IMR-90 (cell line): ENCODE measurements around the gene ZDHHC7. TPM values are rescaled to one million over a fixed set of nuclear protein-coding genes. Genes with fewer than 3 reads are reported as not detected.

Source experiments
- ATAC-seq: fragments of 200-7000 bp; cut with Tn5 transposase; 2 replicates; pipeline ENCODE4 v1.9.1; 2020; ENCODE audit warnings: low read depth, mild to moderate bottlenecking, moderate library complexity
- BruUV-seq: library from RNA; stranded (reverse); fragments of 400-500 nt; replicated peaks from 2 replicates; lab custom pipeline; 2021; lab: Mats Ljungman, UMichigan
- CTCF ChIA-PET: fragments of 300-600 bp; formaldehyde crosslinking; extraction: SDS; loops from one replicate; lab custom pipeline; 2021; ENCODE audit warnings: antibody characterized with exemption; lab: Yijun Ruan, JAX
- POLR2A ChIA-PET: fragments of 300-600 bp; sonication (Branson Sonifier 250); formaldehyde crosslinking; loops from one replicate; lab custom pipeline; 2022; ENCODE audit warnings: antibody characterized with exemption; ENCODE audit not compliant: unreplicated experiment; lab: Charles Lee
- DNase-seq: peaks from one replicate; pipeline ENCODE4 v3.0.0; 2013
- H2AFZ ChIP-seq: replicated peaks from 2 replicates; pipeline ENCODE3; 2013; ENCODE audit warnings: low read length, mild to moderate bottlenecking; ENCODE audit not compliant: poor library complexity
- H2AK5ac ChIP-seq: 2 replicates; pipeline ENCODE4 v1.6.1; 2013; ENCODE audit warnings: low read depth, low read length, inconsistent platforms
- H2AK9ac ChIP-seq: replicated peaks from 2 replicates; pipeline ENCODE3; 2013; ENCODE audit warnings: mild to moderate bottlenecking, low read depth, low read length, moderate library complexity; ENCODE audit not compliant: poor library complexity
- H2BK120ac ChIP-seq: 2 replicates; pipeline ENCODE4 v1.6.1; 2013; ENCODE audit warnings: low read depth, low read length, inconsistent platforms
- H2BK15ac ChIP-seq: 3 replicates; pipeline ENCODE4 v1.6.1; 2013; ENCODE audit warnings: low read depth, low read length, inconsistent platforms
- H2BK20ac ChIP-seq: 2 replicates; pipeline ENCODE4 v1.6.1; 2013; ENCODE audit warnings: low read depth, mild to moderate bottlenecking, inconsistent platforms, low read length, moderate library complexity
- H2BK5ac ChIP-seq: 2 replicates; pipeline ENCODE4 v1.6.1; 2013; ENCODE audit warnings: mild to moderate bottlenecking, low read depth, low read length, inconsistent platforms; ENCODE audit not compliant: poor library complexity, severe bottlenecking
- H3K14ac ChIP-seq: replicated peaks from 2 replicates; pipeline ENCODE4 v1.6.1; 2013; ENCODE audit warnings: low read depth, low read length, inconsistent platforms
- H3K18ac ChIP-seq: 2 replicates; pipeline ENCODE4 v1.6.1; 2013; ENCODE audit warnings: low read depth, low read length, control low read depth
- H3K23ac ChIP-seq: 2 replicates; pipeline ENCODE4 v1.6.1; 2013; ENCODE audit warnings: low read depth, low read length, inconsistent platforms
- H3K27ac ChIP-seq: 2 replicates; pipeline ENCODE4 v1.5.1; 2013; ENCODE audit warnings: mild to moderate bottlenecking, control low read depth, low read length; ENCODE audit not compliant: insufficient read depth
- H3K27me3 ChIP-seq: 2 replicates; pipeline ENCODE4 v1.6.1; 2013; ENCODE audit warnings: low read length; ENCODE audit not compliant: control insufficient read depth, insufficient read depth
- H3K36me3 ChIP-seq: 2 replicates; pipeline ENCODE4 v1.6.1; 2013; ENCODE audit warnings: low read length, mixed read lengths; ENCODE audit not compliant: control insufficient read depth, insufficient read depth
- H3K4ac ChIP-seq: 2 replicates; pipeline ENCODE4 v1.6.1; 2013; ENCODE audit warnings: low read depth, low read length, inconsistent platforms
- H3K4me1 ChIP-seq: 2 replicates; pipeline ENCODE4 v1.6.1; 2013; ENCODE audit warnings: low read length, mixed read lengths; ENCODE audit not compliant: control insufficient read depth, insufficient read depth
- H3K4me2 ChIP-seq: 2 replicates; pipeline ENCODE4 v1.6.1; 2013; ENCODE audit warnings: low read depth, mild to moderate bottlenecking, control low read depth, low read length, moderate library complexity
- H3K4me3 ChIP-seq: 2 replicates; pipeline ENCODE4 v1.5.1; 2013; ENCODE audit warnings: low read depth, mild to moderate bottlenecking, control low read depth, low read length, moderate library complexity; ENCODE audit not compliant: insufficient read depth
- H3K56ac ChIP-seq: 2 replicates; pipeline ENCODE4 v1.6.1; 2013; ENCODE audit warnings: low read length, inconsistent platforms; ENCODE audit not compliant: insufficient read depth; ENCODE audit errors: extremely low read depth
- H3K79me1 ChIP-seq, 2 experiments: 2 replicates each; pipeline ENCODE4 v1.6.1; 2013; ENCODE audit warnings: low read length in 2 of 2, inconsistent platforms in 1 of 2, low read depth in 1 of 2
- H3K9ac ChIP-seq: 2 replicates; pipeline ENCODE4 v1.6.1; 2013; ENCODE audit warnings: low read depth, low read length, control low read depth
- H3K9me1 ChIP-seq: 2 replicates; pipeline ENCODE4 v1.6.1; 2013; ENCODE audit warnings: low read length, inconsistent platforms; ENCODE audit not compliant: insufficient read depth
- H3K9me3 ChIP-seq: 2 replicates; pipeline ENCODE4 v1.6.1; 2013; ENCODE audit warnings: low read length; ENCODE audit not compliant: control insufficient read depth, insufficient read depth
- H4K20me1 ChIP-seq: 2 replicates; pipeline ENCODE4 v1.6.1; 2013; ENCODE audit warnings: low read length, inconsistent platforms; ENCODE audit not compliant: insufficient read depth
- H4K5ac ChIP-seq: 2 replicates; pipeline ENCODE4 v1.6.1; 2013; ENCODE audit warnings: mild to moderate bottlenecking, low read depth, low read length, control low read depth
- H4K8ac ChIP-seq, 2 experiments: 2 replicates each; pipeline ENCODE4 v1.6.1; 2013; ENCODE audit warnings: low read depth in 2 of 2, low read length in 2 of 2, control low read depth in 1 of 2, inconsistent platforms in 1 of 2
- H4K91ac ChIP-seq: 2 replicates; pipeline ENCODE4 v1.6.1; 2013; ENCODE audit warnings: low read depth, low read length, inconsistent platforms; ENCODE audit not compliant: insufficient read depth
- BHLHE40 ChIP-seq: fragments of 150-350 bp; IDR thresholded peaks from 2 replicates; pipeline ENCODE4 v1.6.1; 2016; ENCODE audit warnings: mild to moderate bottlenecking, low read depth, low read length
- CHD1 ChIP-seq: IDR thresholded peaks from 2 replicates; pipeline ENCODE4 v1.6.1; 2012; ENCODE audit warnings: low read depth, low read length, improper control_type of control experiment
- ELK1 ChIP-seq: fragments of 150-350 bp; IDR thresholded peaks from 2 replicates; pipeline ENCODE4 v1.6.1; 2016; ENCODE audit warnings: low read depth, mild to moderate bottlenecking, low read length, moderate library complexity, borderline replicate concordance
- MAZ ChIP-seq: IDR thresholded peaks from 2 replicates; pipeline ENCODE4 v1.6.1; 2012; ENCODE audit warnings: low read depth, mild to moderate bottlenecking, low read length, improper control_type of control experiment, moderate library complexity, borderline replicate concordance
- NFE2L2 ChIP-seq: fragments of 150-350 bp; IDR thresholded peaks from 2 replicates; pipeline ENCODE4 v1.6.1; 2016; ENCODE audit warnings: low read depth, mild to moderate bottlenecking, low read length
- POLR2A ChIP-seq: IDR thresholded peaks from 2 replicates; pipeline ENCODE4 v1.6.1; 2012; ENCODE audit warnings: mild to moderate bottlenecking, low read depth, low read length
- RCOR1 ChIP-seq: IDR thresholded peaks from 2 replicates; pipeline ENCODE4 v1.6.1; 2012; ENCODE audit warnings: mild to moderate bottlenecking, low read length, improper control_type of control experiment; ENCODE audit not compliant: insufficient replicate concordance
- RFX5 ChIP-seq: IDR thresholded peaks from 2 replicates; pipeline ENCODE4 v1.8.0; 2012; ENCODE audit warnings: low read depth, mild to moderate bottlenecking, low read length, moderate library complexity
- SMC3 ChIP-seq: fragments of 150-350 bp; IDR thresholded peaks from 2 replicates; pipeline ENCODE4 v1.6.1; 2016; ENCODE audit warnings: low read depth, mild to moderate bottlenecking, antibody characterized with exemption, low read length, moderate library complexity
- USF2 ChIP-seq: fragments of 150-350 bp; IDR thresholded peaks from 2 replicates; pipeline ENCODE4 v1.6.1; 2017; ENCODE audit warnings: mild to moderate bottlenecking, antibody characterized with exemption, low read length, low read depth
- WGBS, 2 experiments: methylation state at CpG; one replicate each; pipeline versions ENCODE4 v1.1.5 to v1.1.7; 2013; ENCODE audit warnings: missing lambda C conversion rate in 2 of 2; ENCODE audit not compliant: insufficient read length in 1 of 2; ENCODE audit errors: extremely low coverage in 2 of 2; 5-methylcytosine and 5-hydroxymethylcytosine counted together
- dilution Hi-C: fragments of 300-500 bp; cut with HindIII; formaldehyde crosslinking; loops from one replicate; pipeline ENCODE4 v1.14.3; 2018; ENCODE audit warnings: low sequenced_read_pairs; ENCODE audit not compliant: unreplicated experiment
- in situ Hi-C: fragments of 300-500 bp; cut with MboI; formaldehyde crosslinking; loops from 3 replicates; pipeline ENCODE4 v1.14.3; 2019; ENCODE audit warnings: low sequenced_read_pairs, inconsistent platforms, mixed read lengths
- intact Hi-C: fragments of 100-400 bp; cut with micrococcal nuclease; formaldehyde crosslinking; loops from 2 replicates; pipeline ENCODE4 v1.10.0; 2022
- polyA plus RNA-seq, 3 experiments: library from polyadenylated mRNA; depleted of rRNA; stranded (reverse); fragments of >200 nt; gene quantifications; 2 replicates each; pipeline ENCODE4 v1.2.3, GENCODE V29; 2012; ENCODE audit warnings: low replicate concordance in 1 of 3
- total RNA-seq: library from RNA; depleted of rRNA; stranded (reverse); fragments of >200 nt; gene quantifications from 2 replicates; pipeline ENCODE4 v1.2.3, GENCODE V29; 2012

ZDHHC7 gene
- total and polyA plus RNA-seq, 2 of the 4 experiments (the other 2 are of a cell fraction) = 80.1 to 97.1 TPM

- dilution Hi-C loops (no loop called here), in situ Hi-C loops (no loop called here), intact Hi-C loops (no loop called here)
- no peak overlapping the region for H2BK120ac ChIP-seq
- no peak overlapping the region for H3K23ac ChIP-seq
- no peak overlapping the region for H3K4ac ChIP-seq
- ATAC-seq (no peak), DNase-seq (no peak)
- H3K18ac ChIP-seq = no peak overlapping the region
- ChIA-PET CTCF (no interaction called here), POLR2A (no interaction called here)
- H3K4me2 ChIP-seq = no peak overlapping the region
- no peak overlapping the region for H2BK20ac ChIP-seq
- no peak overlapping the region for H3K56ac ChIP-seq
- no peak overlapping the region for H4K5ac ChIP-seq
- H3K4me3 ChIP-seq = no peak overlapping the region
- no peak overlapping the region for H3K9ac ChIP-seq
- no peaks in the 10 kb centered on the region for H3K9me3 ChIP-seq
- no peaks in the 10 kb centered on the region for H3K79me1 ChIP-seq
- H2BK15ac ChIP-seq = no peak overlapping the region
- H3K14ac ChIP-seq = no peak overlapping the region
- no peaks in the 10 kb centered on the region for H3K27me3 ChIP-seq
- peaks cover 3% of the 10 kb centered on the region; the same call in 1 of the 2 replicates for H3K9me1 ChIP-seq
- peak overlapping the region; percentile 70 for H2BK5ac ChIP-seq
- no peak overlapping the region for H4K8ac ChIP-seq
- H2AFZ ChIP-seq = peak overlapping the region; percentile 41
- H4K91ac ChIP-seq = no peak overlapping the region
- WGBS, 2 experiments = 71% methylated on average over 22 of the region's 36 CpGs; no CpG with 5 or more reads in 1 of the 2 experiments
- no peak overlapping the region for H3K27ac ChIP-seq
- H2AK5ac ChIP-seq = peak overlapping the region; percentile 47; the same call in 1 of the 2 replicates
- no peaks in the 10 kb centered on the region for H3K36me3 ChIP-seq
- TF ChIP-seq CHD1 (no peak), USF2 (no peak), MAZ (no peak), ELK1 (no peak), RFX5 (no peak), NFE2L2 (no peak), SMC3 (no peak), POLR2A (no peak), RCOR1 (no peak), BHLHE40 (no peak)
- H3K4me1 ChIP-seq = peaks cover 2% of the 10 kb centered on the region; the same call in 1 of the 2 replicates
- H4K20me1 ChIP-seq = no peaks in the 10 kb centered on the region
- H2AK9ac ChIP-seq = peak overlapping the region; percentile 57
- BruUV-seq = no TSS peak
Observed at GRCh38 chr16:84929421-84930297, 81.7 kb downstream of the ZDHHC7 start.
